ENCODE data around the gene TSPAN18. TPM values are rescaled to one million over a fixed set of nuclear protein-coding genes. Genes with fewer than 3 reads are reported as not detected.

The TSPAN18 gene
- total and polyA plus RNA-seq, 2 of the 4 experiments (the other 2 are of a cell fraction), result 0.36 to 1.1 TPM

DNA sequence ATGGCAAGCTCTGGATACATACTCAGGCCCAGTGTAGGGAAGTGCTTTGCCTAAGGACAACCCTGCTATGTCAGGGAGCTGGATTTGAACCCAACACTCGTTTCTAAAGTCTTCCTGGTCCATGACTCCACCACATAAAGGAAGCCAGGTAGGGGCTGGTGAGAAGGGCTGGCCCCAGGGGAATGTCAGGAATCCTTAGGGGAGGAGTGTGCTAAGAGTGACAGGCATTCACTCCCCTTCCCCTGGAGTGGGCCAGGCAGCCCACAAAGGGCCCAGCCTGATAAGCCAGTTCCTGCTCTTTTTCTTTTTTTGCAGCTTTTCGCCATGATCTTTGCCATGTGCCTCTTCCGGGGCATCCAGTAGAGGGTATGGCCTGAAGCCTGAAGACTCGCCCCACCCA is 202.1 kb downstream of the TSPAN18 start:
- peak overlapping the region; percentile 15 for H2AK9ac ChIP-seq (replicated peaks; ENCODE audit: low read depth, low read length, poor library complexity)
- no peak overlapping the region for H3K27ac ChIP-seq (ENCODE audit: insufficient read depth, low read length)
- dilution Hi-C loops (cut with HindIII; ENCODE audit: low sequenced_read_pairs, unreplicated experiment), result no loop called here
- H2BK15ac ChIP-seq (ENCODE audit: low read depth, low read length), result no peak overlapping the region
- in situ Hi-C loops (cut with MboI; ENCODE audit: low sequenced_read_pairs), result loop anchor here (5.0 kb wide), 1 partner anchor 178 kb away; no protein-coding TSS in a partner anchor
- no peak overlapping the region for H3K4me2 ChIP-seq (ENCODE audit: low read depth, low read length)
- peaks cover 6% of the 10 kb centered on the region; the same call in 1 of the 2 replicates for H3K36me3 ChIP-seq (ENCODE audit: control insufficient read depth, insufficient read depth, low read length)
- H3K9me1 ChIP-seq (ENCODE audit: insufficient read depth, low read length), result no peaks in the 10 kb centered on the region
- ChIA-PET CTCF (interaction anchor here (2.6 to 4.5 kb wide), 2 partner anchors 175 to 182 kb away, joined by 11 to 59 read pairs; no protein-coding TSS in a partner anchor), POLR2A (ENCODE audit: unreplicated experiment) (no interaction called here)
- TF ChIP-seq BHLHE40 (IDR thresholded peaks at IDR 0.05; ENCODE audit: low read depth, low read length) (no peak), RFX5 (IDR thresholded peaks at IDR 0.05; ENCODE audit: low read depth, low read length) (no peak), ELK1 (IDR thresholded peaks at IDR 0.05; ENCODE audit: borderline replicate concordance, low read depth, low read length) (no peak), MAFK (IDR thresholded peaks at IDR 0.05; ENCODE audit: low read depth, low read length) (no peak), CEBPB (IDR thresholded peaks at IDR 0.05; ENCODE audit: low read depth, low read length) (no peak)
- TF ChIP-seq, protein P1, sequence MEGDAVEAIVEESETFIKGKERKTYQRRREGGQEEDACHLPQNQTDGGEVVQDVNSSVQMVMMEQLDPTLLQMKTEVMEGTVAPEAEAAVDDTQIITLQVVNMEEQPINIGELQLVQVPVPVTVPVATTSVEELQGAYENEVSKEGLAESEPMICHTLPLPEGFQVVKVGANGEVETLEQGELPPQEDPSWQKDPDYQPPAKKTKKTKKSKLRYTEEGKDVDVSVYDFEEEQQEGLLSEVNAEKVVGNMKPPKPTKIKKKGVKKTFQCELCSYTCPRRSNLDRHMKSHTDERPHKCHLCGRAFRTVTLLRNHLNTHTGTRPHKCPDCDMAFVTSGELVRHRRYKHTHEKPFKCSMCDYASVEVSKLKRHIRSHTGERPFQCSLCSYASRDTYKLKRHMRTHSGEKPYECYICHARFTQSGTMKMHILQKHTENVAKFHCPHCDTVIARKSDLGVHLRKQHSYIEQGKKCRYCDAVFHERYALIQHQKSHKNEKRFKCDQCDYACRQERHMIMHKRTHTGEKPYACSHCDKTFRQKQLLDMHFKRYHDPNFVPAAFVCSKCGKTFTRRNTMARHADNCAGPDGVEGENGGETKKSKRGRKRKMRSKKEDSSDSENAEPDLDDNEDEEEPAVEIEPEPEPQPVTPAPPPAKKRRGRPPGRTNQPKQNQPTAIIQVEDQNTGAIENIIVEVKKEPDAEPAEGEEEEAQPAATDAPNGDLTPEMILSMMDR (conservative IDR thresholded peaks at IDR 0.05; ENCODE audit: low read depth, low read length), result no peak
- no peaks in the 10 kb centered on the region for H3K4me1 ChIP-seq (ENCODE audit: control insufficient read depth, insufficient read depth, low read length)
- H3K4me3 ChIP-seq (ENCODE audit: insufficient read depth, low read depth, low read length), result no peak overlapping the region
- H2AFZ ChIP-seq (replicated peaks; ENCODE audit: low read length, poor library complexity), result no peak overlapping the region
- no peaks in the 10 kb centered on the region for H3K79me1 ChIP-seq (ENCODE audit: low read depth in 1 of 2, low read length in 2 of 2)
- H4K91ac ChIP-seq (ENCODE audit: insufficient read depth, low read depth, low read length), result no peak overlapping the region
- ATAC-seq (ENCODE audit: low read depth), result no peak
- no CpG with 5 or more reads among the region's 4 CpGs for WGBS, 2 experiments (ENCODE audit: extremely low coverage in 2 of 2, insufficient read length in 1 of 2)
- no peak overlapping the region for H3K56ac ChIP-seq (ENCODE audit: extremely low read depth, insufficient read depth, low read length)
- no peak overlapping the region for H3K18ac ChIP-seq (ENCODE audit: low read depth, low read length)
- no peak overlapping the region for H3K9ac ChIP-seq (ENCODE audit: low read depth, low read length)
- H3K23ac ChIP-seq (ENCODE audit: low read depth, low read length), result no peak overlapping the region
- no TSS peak for BruUV-seq (replicated peaks)
- no peaks in the 10 kb centered on the region for H4K20me1 ChIP-seq (ENCODE audit: insufficient read depth, low read length)
- no peak overlapping the region for H2BK120ac ChIP-seq (ENCODE audit: low read depth, low read length)
- H3K9me3 ChIP-seq (ENCODE audit: control insufficient read depth, insufficient read depth, low read length), result no peaks in the 10 kb centered on the region
- H2BK5ac ChIP-seq (ENCODE audit: low read depth, low read length, poor library complexity, severe bottlenecking), result no peak overlapping the region
- intact Hi-C loops (cut with micrococcal nuclease), result no loop called here
- H2AK5ac ChIP-seq (ENCODE audit: low read depth, low read length), result no peak overlapping the region
- no peak overlapping the region for H4K8ac ChIP-seq (ENCODE audit: low read depth in 2 of 2, low read length in 2 of 2)
- peaks cover 2% of the 10 kb centered on the region; the same call in 1 of the 2 replicates for H3K27me3 ChIP-seq (ENCODE audit: control insufficient read depth, insufficient read depth, low read length)
- H3K14ac ChIP-seq (replicated peaks; ENCODE audit: low read depth, low read length), result no peak overlapping the region
- no peak overlapping the region for H3K4ac ChIP-seq (ENCODE audit: low read depth, low read length)
- no peak overlapping the region for H2BK20ac ChIP-seq (ENCODE audit: low read depth, low read length)
- H4K5ac ChIP-seq (ENCODE audit: low read depth, low read length), result no peak overlapping the region
- DNase-seq, result no peak

Measured in IMR-90 (cell line).